OCI-LY1 (cell line): ENCODE measurements around the gene WASHC2A.
"Not testable (repeated sequence)": the region's sequence is repeated elsewhere in the genome, so short reads cannot be mapped to it uniquely, and the experiment has no call there.

Source experiments
- H2AFZ ChIP-seq: fragments of 200-600 bp; sonication (generic), shearing (Covaris generic); 2 replicates; pipeline ENCODE4 v1.6.0; 2014; ENCODE audit warnings: antibody characterized with exemption, mild to moderate bottlenecking, low read length
- H3F3A ChIP-seq: fragments of 200-600 bp; sonication (generic), shearing (Covaris generic); 2 replicates; pipeline ENCODE4 v1.6.0; 2014; ENCODE audit warnings: mild to moderate bottlenecking, antibody characterized with exemption, low read length, moderate library complexity; ENCODE audit not compliant: insufficient read depth
- H3K27ac ChIP-seq: fragments of 200-600 bp; sonication (generic); 2 replicates; pipeline ENCODE4 v1.5.1; 2014; ENCODE audit warnings: low read length, mixed run types, mild to moderate bottlenecking, low read depth; ENCODE audit not compliant: poor library complexity, severe bottlenecking
- H3K27me3 ChIP-seq: fragments of 200-600 bp; sonication (generic); 2 replicates; pipeline ENCODE4 v1.6.0; 2014; ENCODE audit warnings: antibody characterized with exemption, mild to moderate bottlenecking, low read length, moderate library complexity; ENCODE audit not compliant: insufficient read depth
- H3K36me3 ChIP-seq: fragments of 200-600 bp; sonication (generic); 2 replicates; pipeline ENCODE4 v1.6.1; 2014; ENCODE audit warnings: mild to moderate bottlenecking, antibody characterized with exemption, low read length, moderate library complexity, mixed read lengths; ENCODE audit not compliant: insufficient read depth
- H3K4me1 ChIP-seq: fragments of 200-600 bp; sonication (generic); 2 replicates; pipeline ENCODE4 v1.5.1; 2014; ENCODE audit warnings: mild to moderate bottlenecking, low read length, moderate library complexity; ENCODE audit not compliant: insufficient read depth, severe bottlenecking
- H3K4me2 ChIP-seq: fragments of 200-600 bp; sonication (generic), shearing (Covaris generic); 2 replicates; pipeline ENCODE4 v1.6.1; 2014; ENCODE audit warnings: low read length
- H3K4me3 ChIP-seq: fragments of 200-600 bp; sonication (generic); 2 replicates; pipeline ENCODE4 v1.5.1; 2014; ENCODE audit warnings: low read length, low read depth, mild to moderate bottlenecking, mixed read lengths; ENCODE audit not compliant: poor library complexity, severe bottlenecking
- H3K79me2 ChIP-seq: fragments of 200-600 bp; shearing (Covaris generic); 2 replicates; pipeline ENCODE4 v1.6.1; 2016; ENCODE audit warnings: mixed run types, low read length, mixed read lengths; ENCODE audit not compliant: insufficient read depth
- H3K9ac ChIP-seq: fragments of 200-600 bp; sonication (generic), shearing (Covaris generic); 2 replicates; pipeline ENCODE4 v1.6.1; 2014; ENCODE audit warnings: mild to moderate bottlenecking, low read length, mixed read lengths
- H3K9me2 ChIP-seq: fragments of 200-600 bp; sonication (generic), shearing (Covaris generic); 2 replicates; pipeline ENCODE4 v1.6.1; 2014; ENCODE audit warnings: low read depth, mild to moderate bottlenecking, low read length, mixed read lengths
- H3K9me3 ChIP-seq: fragments of 200-600 bp; shearing (Covaris generic); 2 replicates; pipeline ENCODE4 v1.6.1; 2014; ENCODE audit warnings: low read length, mixed read lengths
- H4K20me1 ChIP-seq: fragments of 200-600 bp; sonication (generic), shearing (Covaris generic); 2 replicates; pipeline ENCODE4 v1.6.0; 2016; ENCODE audit warnings: mild to moderate bottlenecking, low read length; ENCODE audit not compliant: insufficient read depth
- EZH2 ChIP-seq: fragments of 200-600 bp; sonication (generic), shearing (Covaris generic); IDR thresholded peaks from 2 replicates; pipeline ENCODE4 v1.8.0; 2017; ENCODE audit warnings: borderline replicate concordance, mixed run types, mild to moderate bottlenecking, antibody characterized with exemption, low read length, moderate library complexity, mixed read lengths
- TF ChIP-seq, protein P1 (sequence below): fragments of 200-600 bp; sonication (generic), shearing (Covaris generic); IDR thresholded peaks from 2 replicates; pipeline ENCODE4 v1.5.1; 2017; ENCODE audit warnings: mild to moderate bottlenecking, antibody characterized with exemption, low read length, moderate library complexity, mixed read lengths

Gene WASHC2A

GRCh38 chr10:50056654-50057053 lies 11.1 kb upstream of the WASHC2A start:
- not testable (repeated sequence) for H4K20me1 ChIP-seq, H3K4me3 ChIP-seq, H3K9me2 ChIP-seq, H3K9me3 ChIP-seq, H3K27me3 ChIP-seq, H3K4me2 ChIP-seq, H3K27ac ChIP-seq, H3K9ac ChIP-seq, H2AFZ ChIP-seq, H3F3A ChIP-seq, H3K79me2 ChIP-seq, H3K36me3 ChIP-seq, H3K4me1 ChIP-seq

DNA sequence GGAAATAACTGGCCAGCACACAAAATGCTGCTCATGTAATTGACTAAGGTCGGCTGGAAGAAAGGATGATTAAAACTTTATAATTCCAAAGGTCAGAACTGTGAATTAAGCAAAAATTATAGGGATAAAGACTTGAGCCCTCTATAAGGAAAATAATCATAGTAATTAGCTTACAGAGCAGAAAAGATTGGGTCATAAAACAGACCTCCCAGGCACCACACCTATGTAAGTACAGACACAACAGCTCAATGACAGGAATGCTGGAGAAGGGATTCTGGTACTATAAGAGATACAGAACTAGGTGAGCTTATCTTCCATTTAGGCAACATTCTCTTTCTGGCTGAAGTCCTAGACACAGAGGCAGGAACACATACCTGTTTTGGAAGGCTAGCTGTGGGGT lies 9.0 kb upstream of the WASHC2A start:
- H3K36me3 ChIP-seq, H2AFZ ChIP-seq, H3F3A ChIP-seq, H3K27me3 ChIP-seq, H3K4me2 ChIP-seq, H3K9ac ChIP-seq, H3K27ac ChIP-seq, H3K9me2 ChIP-seq, H3K4me1 ChIP-seq, H3K79me2 ChIP-seq, H3K9me3 ChIP-seq, H3K4me3 ChIP-seq, H4K20me1 ChIP-seq: not testable (repeated sequence)

DNA sequence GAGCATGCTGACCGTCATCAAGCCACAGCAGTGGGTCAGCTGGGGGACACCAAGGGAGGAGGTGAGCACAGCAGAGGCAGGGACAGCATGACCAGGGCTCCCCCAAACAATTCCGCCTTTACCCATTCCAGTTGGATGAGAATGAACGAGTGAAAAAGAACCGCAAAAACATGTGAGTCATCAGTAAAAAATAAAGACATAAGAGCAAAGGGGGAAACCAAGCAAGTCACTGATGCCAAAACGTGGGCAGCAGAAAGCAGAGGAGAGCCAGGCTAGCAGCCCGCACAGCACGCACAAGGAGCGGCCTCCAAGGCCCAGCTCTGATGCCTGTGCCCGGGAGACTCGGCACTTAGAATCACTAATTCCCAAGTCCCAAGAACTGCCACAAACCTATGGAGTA lies 7.8 kb upstream of the WASHC2A start:
- H3K9ac ChIP-seq, H3K9me2 ChIP-seq, H2AFZ ChIP-seq, H3F3A ChIP-seq, H3K36me3 ChIP-seq, H3K4me3 ChIP-seq, H3K79me2 ChIP-seq, H3K9me3 ChIP-seq, H3K27me3 ChIP-seq, H3K27ac ChIP-seq, H3K4me1 ChIP-seq, H4K20me1 ChIP-seq, H3K4me2 ChIP-seq: not testable (repeated sequence)

GRCh38 chr10:50061548-50061947 lies 6.2 kb upstream of the WASHC2A start:
- not testable (repeated sequence) for H3K9me2 ChIP-seq, H2AFZ ChIP-seq, H3K9ac ChIP-seq, H3K9me3 ChIP-seq, H3F3A ChIP-seq, H3K4me1 ChIP-seq, H3K27ac ChIP-seq, H4K20me1 ChIP-seq, H3K79me2 ChIP-seq, H3K27me3 ChIP-seq, H3K4me3 ChIP-seq, H3K4me2 ChIP-seq, H3K36me3 ChIP-seq

GRCh38 chr10:50063100-50063499 lies 4.7 kb upstream of the WASHC2A start:
- Histone ChIP-seq H3K27ac (no peak overlapping the region), H3K4me1 (peaks cover 4% of the 10 kb centered on the region), H3K36me3 (no peaks in the 10 kb centered on the region), H3K4me2 (no peak overlapping the region), H3K79me2 (no peaks in the 10 kb centered on the region), H3K9ac (no peak overlapping the region), H4K20me1 (no peaks in the 10 kb centered on the region), H3K27me3 (no peaks in the 10 kb centered on the region), H3K9me3 (no peaks in the 10 kb centered on the region), H2AFZ (no peak overlapping the region), H3K9me2 (no peaks in the 10 kb centered on the region), H3K4me3 (no peak overlapping the region), H3F3A (no peaks in the 10 kb centered on the region)
- TF ChIP-seq EZH2 = no peak
- TF ChIP-seq, protein P1, sequence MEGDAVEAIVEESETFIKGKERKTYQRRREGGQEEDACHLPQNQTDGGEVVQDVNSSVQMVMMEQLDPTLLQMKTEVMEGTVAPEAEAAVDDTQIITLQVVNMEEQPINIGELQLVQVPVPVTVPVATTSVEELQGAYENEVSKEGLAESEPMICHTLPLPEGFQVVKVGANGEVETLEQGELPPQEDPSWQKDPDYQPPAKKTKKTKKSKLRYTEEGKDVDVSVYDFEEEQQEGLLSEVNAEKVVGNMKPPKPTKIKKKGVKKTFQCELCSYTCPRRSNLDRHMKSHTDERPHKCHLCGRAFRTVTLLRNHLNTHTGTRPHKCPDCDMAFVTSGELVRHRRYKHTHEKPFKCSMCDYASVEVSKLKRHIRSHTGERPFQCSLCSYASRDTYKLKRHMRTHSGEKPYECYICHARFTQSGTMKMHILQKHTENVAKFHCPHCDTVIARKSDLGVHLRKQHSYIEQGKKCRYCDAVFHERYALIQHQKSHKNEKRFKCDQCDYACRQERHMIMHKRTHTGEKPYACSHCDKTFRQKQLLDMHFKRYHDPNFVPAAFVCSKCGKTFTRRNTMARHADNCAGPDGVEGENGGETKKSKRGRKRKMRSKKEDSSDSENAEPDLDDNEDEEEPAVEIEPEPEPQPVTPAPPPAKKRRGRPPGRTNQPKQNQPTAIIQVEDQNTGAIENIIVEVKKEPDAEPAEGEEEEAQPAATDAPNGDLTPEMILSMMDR = no peak

DNA sequence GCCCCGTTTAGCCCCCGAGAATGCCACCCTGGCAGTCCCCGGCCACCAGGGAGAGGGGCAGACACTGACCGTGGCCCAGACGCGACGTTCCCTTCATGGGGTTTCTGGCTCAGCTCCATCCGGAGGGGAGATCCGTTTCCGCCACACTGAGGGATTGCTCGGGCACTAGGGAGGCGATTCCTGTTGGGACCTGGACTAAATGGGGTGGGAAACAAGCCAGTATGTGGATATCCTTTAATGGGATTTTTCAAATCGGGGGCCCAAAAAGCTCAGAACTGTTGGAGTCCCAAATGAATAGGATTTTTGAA lies 552 bp downstream of the WASHC2A start:
- not testable (repeated sequence) for H3K27ac ChIP-seq

GRCh38 chr10:50075139-50075538 lies 7.4 kb downstream of the WASHC2A start:
- not testable (repeated sequence) for H3K4me2 ChIP-seq, H4K20me1 ChIP-seq, H3K27me3 ChIP-seq, H2AFZ ChIP-seq, H3K9ac ChIP-seq, H3K36me3 ChIP-seq, H3K4me3 ChIP-seq, H3K9me3 ChIP-seq, H3K9me2 ChIP-seq, H3F3A ChIP-seq, H3K79me2 ChIP-seq, H3K4me1 ChIP-seq, H3K27ac ChIP-seq

More for the DNA sequence above, 552 bp downstream of the WASHC2A start:
- not testable (repeated sequence) for H2AFZ ChIP-seq, H3F3A ChIP-seq, H3K9me3 ChIP-seq, H3K9ac ChIP-seq, H3K9me2 ChIP-seq, H3K36me3 ChIP-seq, H4K20me1 ChIP-seq, H3K79me2 ChIP-seq, H3K27me3 ChIP-seq
- Histone ChIP-seq H3K4me3 (peak overlapping the region; percentile 80), H3K4me2 (peak overlapping the region; percentile 54), H3K4me1 (peaks cover 10% of the 10 kb centered on the region)
